ENCODE results near the gene CLSTN2.

The CLSTN2 gene

DNA sequence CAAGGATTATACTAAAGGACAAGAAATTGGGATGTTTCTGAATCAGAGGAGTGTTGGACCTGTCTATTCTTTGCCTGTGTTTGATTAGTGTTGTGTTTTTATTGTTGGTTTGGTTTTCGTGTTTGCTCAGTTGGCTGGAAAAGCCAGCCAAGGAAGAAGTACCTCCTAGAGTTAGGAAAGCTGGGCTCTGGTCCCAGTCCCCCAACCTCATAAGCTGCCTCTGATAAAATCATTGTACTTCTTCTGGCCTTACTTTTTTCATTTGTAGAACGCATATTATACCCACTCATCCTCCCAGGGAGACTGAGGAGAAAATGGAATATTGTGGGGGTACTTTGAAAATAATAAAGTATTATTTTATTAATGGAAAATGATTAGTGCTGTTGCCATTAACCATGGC is 565.5 kb downstream of the CLSTN2 start:
- no peak for DNase-seq (ENCODE audit: low read depth, low spot score)

DNA sequence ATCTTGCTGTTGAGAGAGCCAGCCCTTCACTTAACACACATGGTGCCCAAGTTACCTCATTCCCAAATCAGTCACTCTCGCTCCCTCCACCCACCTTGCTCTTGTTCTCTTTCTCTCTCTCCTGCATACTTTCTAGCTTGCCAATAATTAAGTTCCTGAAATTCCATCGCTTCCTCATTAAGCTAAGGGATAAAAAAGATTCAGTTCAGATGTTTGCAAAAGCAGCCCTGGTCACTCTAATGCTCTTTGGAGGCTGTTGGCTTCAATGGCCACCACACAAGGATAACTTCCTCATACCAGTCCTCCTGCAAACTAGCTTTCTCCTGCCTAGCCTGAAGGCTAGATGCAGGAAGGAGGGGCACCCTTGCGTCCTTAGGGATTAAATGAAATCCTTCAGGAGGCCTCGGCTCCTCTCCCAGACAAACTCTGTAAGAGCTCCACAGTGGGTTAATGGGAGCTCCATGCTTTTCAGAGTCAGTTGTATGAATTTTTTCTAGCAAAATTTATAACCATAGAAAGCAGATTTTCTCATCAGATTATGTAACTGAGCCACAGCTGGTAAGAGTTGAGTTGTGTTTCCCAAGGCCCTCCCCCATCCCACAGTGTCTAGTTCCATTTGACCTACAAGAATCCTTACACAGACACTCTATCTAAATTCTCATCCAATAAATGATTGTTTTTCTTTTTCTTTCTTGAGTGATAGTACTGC is 566.2 kb downstream of the CLSTN2 start:
- DNase-seq (ENCODE audit: low read depth, low spot score): peak; percentile 40

DNA sequence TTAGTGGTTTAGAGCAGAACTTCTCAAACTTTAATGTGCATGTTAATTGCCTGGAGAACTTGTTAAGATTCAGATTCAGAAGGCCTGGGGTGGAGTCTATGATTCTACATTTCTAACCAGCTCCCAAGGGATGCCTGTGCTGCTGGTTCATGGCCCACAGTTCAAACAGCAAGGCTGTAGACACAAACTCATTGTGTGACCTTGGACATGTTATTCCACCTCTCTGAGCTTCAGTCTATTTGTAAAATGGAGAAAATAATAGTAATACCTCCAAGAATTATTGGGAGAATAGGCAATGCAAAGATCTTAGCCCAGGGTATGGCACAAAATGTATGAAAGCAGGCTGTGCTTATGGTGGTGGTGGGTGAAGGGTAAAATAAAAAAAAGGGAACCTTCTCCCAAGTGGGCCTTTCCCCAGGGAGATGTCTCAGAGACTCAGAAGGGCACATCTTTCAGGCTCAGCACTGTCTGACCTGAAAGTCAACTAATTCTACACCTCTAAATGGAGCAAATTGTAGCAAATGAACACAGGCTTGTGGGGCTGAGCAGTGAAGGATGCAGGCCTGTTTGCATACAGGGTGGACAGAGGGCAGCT is 566.9 kb downstream of the CLSTN2 start:
- no peak for DNase-seq (ENCODE audit: low read depth, low spot score)

DNA sequence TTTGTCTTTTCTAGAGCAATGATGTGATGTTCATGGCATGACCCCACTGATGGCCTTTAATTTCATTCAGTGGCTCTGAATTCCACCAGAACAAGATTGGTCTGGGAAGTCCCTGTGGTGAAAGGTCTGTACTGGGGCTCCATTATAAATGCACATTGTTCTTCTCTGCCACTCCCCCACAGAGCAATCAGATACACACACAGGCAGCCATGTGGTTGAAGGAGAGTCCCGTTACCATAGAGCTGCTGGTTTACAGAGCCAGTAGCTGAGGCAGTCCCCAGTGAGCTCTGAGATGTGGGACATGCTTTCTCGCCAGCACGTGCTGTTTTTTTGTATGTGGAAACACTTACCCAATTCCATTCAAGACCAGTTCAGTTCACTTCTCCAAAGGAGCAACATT is 570.2 kb downstream of the CLSTN2 start:
- DNase-seq (ENCODE audit: low read depth, low spot score): peak; percentile 20

DNA sequence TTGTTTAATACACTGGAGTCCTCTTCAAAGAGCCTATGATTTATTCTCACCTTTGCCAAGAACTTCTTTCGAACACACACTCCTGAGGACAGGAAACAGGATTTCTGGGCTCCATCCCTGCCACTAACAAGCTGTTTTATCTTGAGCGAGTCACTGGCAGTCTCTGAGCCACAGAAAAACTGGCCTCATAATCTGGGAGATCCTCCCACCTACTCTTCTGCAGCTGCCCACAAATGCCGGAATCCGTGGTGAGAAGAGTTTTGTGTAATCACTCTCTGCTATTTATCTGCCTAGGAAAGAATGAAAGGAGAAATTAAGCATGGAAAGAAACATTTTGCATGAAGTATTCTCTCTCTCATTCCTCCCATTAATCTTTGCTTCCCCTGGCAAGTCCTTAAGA is 570.9 kb downstream of the CLSTN2 start:
- DNase-seq (ENCODE audit: low read depth, low spot score): no peak

DNA sequence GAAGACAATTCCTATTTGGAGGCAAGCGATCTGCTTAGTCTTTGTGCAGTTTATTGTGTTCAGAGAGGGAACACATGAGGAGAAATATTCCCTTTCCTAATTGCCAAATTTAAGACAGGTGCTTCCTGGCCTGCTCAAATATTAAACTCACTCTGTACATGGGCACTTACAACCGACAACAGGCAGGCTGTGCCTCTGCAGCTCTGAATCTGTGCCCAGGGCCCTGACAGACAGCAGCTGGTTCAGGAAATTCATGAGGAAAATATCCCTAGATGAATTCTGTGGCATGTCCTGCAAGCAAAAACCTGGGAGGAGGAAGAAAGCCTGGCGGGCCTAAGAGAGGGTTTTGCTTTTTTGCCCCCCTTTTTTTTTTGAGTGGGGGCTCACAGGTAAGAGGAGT is 573.6 kb downstream of the CLSTN2 start:
- no peak for DNase-seq (ENCODE audit: low read depth, low spot score)

DNA sequence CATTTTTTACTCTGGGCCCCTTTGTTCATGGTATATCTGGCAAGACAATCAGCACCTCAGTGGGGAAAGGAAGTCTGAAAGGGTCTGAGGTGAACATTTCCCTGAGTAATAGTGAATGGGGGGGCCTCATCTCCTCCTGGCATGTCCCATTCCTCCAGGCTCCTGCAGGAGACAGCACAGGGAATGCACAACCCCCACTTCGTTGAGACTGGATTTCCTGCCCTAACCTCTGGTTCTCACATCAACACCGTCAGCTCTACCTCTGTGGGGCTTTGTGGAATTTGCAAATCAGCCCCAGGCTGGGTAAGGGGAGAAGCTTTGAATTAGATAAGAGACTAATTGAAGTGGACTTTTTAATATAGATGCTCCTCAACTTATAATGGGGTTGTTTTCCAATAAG is 574.5 kb downstream of the CLSTN2 start:
- peak; percentile 82 for DNase-seq (ENCODE audit: low read depth, low spot score)

DNA sequence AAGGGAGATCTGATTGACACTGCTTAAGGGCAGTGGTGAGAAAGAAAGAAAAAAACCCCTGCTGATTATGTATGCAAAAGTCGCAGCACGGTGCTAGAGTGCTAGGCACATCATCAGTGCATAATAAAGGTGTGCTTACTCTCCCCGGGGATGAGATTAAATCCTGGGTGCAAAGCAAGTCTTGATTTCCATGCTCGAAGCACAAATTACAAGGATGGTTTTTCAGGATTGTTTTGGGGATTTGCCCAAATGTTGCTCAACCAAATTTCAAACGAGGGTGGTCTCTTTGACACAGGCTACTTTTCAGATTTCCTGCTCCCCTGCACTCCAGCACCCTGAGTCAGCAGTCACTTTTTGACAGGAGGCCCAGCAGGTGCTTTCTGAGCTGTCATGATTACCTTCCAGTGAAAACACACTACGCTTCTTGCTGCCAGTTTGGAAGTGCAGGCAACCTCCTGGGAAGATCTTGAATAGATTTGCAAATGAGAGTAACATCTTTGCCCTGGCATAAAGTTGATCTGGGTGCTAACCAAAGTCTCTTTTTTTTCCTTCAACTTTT is 575.4 kb downstream of the CLSTN2 start:
- peak; percentile 57 for DNase-seq (ENCODE audit: low read depth, low spot score)

DNA sequence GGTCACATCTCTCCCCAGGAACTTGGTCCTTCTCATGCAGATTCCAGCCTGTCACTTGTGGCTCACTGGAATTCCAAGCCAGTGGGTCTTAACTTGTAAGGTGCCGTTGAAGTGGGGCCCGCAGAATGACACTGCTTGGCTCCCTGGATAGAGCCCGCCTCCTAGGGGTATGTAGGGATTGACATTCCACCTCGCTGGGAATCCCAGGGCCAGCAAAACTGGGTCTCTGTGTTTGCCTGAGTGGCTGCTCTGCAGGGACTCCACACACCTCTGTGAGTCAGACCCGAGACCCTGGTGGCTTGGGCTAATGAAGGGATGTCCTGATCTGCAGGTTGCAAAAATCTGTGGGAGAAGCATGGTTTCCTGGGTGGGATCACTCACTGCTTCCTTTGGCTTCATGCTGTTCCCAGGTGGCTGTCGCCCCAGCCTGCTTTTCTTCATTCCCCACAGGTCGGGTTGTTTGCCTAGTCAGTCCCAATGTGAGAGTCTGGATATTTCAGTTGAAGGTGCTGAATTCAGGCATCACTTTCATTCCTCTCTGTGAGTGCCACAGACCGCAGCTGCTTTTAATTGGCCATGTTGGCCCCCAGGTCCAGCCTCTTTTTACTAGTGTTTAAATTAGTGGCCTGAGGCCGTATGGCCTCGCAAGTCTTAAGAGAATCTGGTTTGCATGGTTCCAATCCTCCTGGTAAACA is 586.9 kb downstream of the CLSTN2 start:
- peak; percentile 79 for DNase-seq (ENCODE audit: low read depth, low spot score)

DNA sequence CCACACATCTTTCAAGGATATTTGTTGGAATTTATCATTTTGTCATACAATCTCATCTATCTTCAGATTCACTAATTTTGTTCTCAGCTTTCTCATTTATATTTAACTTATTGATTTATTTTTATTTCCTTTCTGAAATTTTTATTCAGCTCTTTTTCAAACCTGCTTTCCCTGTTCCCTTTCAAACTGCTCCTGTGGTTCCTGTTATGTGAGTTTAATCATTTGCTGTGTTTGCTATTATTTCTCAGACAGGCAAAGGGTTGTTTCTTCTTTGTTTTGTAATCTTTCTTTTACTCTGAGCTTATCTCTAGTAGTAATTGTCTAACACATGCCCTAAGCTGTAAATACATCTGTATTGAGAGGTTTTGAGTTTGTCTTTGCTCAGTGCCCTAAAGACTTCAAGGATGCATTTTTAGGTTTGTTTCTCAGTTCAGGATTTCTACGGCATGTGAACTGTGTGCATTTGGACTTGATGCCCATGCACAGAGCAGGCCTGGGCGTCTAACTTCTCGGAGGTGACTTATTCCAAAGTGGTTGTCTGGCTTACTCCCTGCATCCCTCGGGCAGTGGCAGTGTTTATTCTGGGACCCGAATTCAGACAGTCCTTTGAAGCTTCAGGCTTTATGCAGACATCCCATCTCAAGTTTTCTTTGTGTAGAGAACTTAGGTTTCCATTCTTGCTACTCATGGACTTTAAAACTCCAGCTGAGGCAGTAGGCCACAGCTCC is 587.8 kb downstream of the CLSTN2 start:
- peak; percentile 28 for DNase-seq (ENCODE audit: low read depth, low spot score)

DNA sequence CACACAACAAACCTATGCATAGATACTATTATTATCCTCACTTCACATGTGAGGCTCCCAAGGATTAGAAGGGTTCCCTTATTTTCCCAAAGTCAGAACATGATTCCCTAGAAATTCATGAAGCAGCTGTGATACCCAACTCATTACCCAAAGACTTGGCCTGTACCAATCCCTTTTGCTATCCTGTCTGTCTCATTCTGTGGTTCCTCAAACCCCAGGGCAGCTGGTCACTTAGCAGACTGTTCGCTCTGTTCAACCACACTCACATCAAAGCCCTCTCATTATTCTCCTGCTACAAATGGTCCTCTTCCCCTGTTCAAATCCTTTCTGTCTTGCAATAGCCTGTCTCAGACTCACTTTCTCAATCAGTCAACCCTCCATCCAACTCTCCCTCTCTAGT is 588.6 kb downstream of the CLSTN2 start:
- no peak for DNase-seq (ENCODE audit: low read depth, low spot score)

DNA sequence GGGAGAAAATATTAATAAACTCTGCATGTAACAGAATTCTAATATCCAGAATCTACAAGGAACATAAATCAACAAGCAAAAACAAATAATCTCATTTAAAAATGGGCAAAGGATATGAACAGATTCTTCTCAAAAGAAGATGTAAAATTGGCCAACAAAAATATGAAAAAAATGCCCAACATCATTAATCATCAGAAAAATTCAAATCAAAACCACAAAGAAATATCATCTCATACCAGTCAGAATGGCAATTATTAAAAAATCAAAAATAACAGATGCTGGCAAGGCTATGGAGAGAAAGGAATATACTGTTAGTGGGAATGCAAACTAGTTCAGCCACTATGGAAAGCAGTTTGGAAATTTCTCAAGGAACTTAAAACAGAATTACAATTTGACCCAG is 592.2 kb downstream of the CLSTN2 start:
- DNase-seq (ENCODE audit: low read depth, low spot score): no peak

DNA sequence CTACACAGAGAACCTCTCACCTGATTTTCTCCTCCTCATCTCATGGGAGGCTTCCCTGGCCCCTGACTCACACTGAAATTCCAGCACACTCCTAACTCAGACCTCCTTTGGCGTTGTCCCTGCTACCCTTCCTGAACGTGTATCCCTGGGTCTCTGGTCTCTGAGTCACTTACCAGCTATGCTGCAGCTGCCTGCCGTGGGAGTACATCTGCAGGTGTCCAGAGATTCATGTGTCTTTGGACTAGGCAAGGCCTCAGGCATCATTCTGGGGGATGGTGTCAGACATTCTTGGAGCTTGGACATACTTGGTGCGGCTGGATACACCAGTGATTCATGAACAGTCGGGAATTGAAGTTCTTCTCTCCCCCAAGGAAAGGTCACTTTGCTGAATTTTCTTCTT is 594.1 kb downstream of the CLSTN2 start:
- peak; percentile 77 for DNase-seq (ENCODE audit: low read depth, low spot score)

DNA sequence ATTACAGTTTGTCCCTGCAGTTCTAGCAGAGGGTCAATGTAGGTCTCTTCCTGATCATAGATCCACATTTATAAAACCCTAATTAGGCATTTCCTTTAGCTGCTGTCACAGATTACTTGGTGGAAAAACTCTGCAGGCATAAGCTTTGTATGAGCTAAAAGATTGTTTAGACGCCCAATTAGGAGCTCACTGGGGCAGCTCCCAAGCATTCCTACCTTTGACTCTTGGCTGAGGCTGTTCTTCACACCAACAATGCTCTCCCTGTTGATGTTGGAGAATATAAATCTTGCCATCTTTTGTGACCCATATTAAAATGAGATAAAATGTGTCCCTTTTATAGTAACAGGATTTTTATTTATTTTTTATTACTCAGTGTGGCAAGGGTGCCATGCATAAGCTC is 594.6 kb downstream of the CLSTN2 start:
- no peak for DNase-seq (ENCODE audit: low read depth, low spot score)

DNA sequence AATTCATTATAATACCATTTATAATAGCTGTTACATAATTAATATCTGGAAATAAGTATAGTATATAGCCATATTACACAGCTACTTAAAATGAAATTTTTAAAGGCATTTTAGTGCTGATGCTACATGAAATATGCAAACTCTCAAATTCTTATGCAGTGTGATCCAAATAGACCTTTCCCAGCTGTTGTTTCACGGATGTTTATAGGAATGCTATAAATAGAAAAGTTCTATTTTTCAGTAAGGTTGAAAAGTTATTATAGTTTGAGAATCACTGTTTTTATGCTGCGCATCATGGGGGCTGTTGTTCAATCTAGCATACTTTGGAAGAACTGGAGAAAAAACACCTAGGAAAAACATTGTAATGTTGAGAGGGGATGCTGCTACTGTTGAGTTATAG is 595.1 kb downstream of the CLSTN2 start:
- no peak for DNase-seq (ENCODE audit: low read depth, low spot score)

DNA sequence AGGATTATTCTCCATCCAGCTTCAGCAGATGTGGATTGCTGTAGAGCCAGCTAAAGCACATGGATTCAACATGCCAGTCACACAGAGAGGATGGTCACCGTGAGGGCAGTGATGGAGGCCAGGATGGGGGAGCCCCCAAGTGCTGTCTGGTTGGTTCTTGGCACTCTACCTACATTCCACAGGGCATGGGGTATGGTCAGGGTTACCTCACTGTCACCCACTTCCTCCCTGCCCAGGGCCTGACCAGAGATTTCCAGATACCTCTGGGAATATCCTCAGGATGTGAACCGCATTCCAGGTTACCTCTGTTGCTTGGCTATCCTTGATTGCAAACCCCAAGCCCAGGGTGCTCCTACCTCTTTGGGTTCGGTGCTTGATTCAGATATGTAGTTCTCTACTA is 595.6 kb downstream of the CLSTN2 start:
- no peak for DNase-seq (ENCODE audit: low read depth, low spot score)

DNA sequence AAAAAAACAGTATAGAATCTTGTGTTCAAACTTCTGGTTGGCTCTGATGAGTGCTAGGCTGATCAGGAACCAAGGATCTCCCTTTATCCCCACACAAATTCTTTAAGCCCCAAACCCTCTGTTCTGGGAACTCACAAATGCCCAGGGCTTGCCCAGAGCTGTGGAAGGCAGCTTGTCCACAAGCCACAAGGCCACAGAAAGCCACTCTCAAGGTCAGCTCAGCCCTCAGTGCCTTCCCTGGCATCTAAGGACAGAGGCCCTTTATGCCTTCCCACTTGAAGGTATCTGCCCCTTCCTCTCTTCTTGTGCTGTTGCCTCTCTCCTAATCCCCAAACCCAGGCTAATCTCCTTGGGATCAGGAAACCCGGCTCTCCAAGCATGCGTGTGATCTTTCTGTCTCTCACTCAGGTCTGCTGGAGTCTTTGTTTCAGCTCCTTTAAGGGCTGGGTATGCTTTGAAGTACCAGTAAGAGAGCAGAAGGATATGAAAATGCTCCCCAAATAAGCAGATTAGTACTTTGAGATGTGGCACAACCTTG is 597.9 kb downstream of the CLSTN2 start:
- no peak for DNase-seq (ENCODE audit: low read depth, low spot score)

DNA sequence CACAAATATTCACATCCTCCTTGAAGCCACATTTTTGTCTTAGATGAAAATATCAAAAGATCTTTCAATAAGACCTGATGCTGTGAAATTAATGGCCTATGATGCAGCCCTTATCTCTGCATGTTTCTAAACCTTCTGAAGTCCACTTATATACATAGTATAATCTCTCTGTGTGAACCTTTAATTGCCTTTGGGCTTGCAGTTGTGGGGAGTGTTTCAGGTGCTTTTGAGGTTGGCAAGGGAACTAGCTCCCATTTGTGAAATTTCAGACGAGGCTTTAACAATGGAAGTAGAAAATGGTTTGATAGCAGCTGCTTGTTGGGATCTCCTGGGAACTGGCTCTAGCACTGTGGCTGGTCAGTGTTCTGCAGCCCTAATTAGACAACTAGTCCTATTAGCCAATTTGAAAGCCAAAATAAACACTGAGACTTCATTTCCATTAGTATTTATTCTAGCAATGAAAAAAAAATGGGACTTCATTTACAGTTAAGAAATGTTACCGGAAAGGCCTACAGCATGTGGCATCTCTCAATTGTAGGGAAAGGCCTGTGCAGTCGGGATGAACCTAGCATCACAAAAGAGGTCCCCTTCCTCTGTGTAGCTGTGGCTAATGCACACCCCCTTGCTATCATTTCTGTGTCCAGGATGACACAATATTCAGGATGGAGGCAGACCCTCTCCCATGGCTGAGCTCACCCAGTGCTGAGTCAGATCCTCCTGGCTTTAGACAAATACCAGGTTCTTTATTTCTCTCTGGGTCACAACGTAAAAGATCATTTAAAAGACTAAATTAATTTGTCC is 602.1 kb downstream of the CLSTN2 start:
- no peak for DNase-seq (ENCODE audit: low read depth, low spot score)

DNA sequence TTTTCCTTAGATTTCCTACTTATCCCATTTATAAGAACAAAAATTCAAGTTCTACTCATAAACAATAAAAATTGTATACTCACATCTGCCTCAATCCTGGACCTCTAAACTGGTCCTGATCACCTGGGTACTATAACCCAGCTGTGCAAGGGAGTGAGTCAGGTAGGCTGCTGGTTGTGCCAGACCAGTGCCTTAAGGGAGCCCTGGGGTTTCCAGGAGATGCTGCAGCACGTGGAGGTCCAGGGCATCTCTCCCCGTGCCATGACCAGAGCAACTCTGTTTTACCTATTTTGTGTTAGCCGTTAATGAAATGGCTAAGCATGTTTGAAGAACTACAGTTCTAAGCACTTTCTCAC is 602.7 kb downstream of the CLSTN2 start:
- DNase-seq (ENCODE audit: low read depth, low spot score): no peak

DNA sequence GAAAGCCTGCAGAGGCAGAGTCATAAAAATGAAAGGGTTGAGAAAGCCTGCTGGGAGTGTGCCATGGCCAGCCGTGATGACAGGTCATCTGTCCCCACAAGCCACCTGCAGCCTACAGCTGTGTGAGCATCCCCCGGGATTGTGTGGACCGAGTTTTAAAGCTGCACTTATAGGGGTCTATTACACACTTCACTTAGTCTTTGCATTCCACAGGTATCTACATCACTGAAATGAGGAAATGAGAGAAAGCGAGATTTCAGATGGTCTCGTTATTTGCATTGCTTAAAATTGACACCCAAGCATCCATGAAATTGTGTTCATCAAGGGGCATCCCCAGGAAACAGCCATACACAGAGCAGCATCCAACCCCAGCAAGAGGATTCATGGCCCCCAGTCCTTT is 605.3 kb downstream of the CLSTN2 start:
- no peak for DNase-seq (ENCODE audit: low read depth, low spot score)

DNA sequence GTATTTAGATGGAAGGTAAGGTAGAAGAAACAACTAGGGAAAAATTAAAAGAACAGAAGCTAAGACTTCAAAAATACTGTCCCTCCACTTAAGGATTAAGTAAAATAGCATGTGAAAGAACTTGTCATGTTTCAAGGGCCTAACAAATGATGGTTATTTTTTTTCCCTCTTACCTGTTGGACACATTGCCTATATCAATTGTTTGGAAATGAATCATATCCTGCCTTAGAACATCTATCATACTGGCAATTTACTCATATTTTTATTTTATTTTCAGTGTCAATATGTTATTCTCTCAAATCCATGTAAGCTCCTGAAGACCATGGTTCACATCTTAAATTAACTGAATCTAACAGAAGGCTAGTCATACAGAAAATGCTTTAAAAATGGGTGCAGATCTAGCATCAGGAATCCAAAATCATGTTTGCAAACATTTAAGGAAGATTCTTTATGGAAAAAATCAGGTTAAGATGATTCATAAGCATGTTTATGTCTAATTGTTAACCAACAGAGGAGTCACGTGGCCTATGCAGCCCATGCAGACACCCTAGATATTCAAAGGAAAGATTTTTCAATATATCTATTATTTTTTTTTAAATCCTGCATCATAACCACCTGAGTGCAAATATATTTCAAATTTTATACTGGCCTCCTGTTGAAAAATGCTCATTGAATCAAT is 607.1 kb downstream of the CLSTN2 start:
- no peak for DNase-seq (ENCODE audit: low read depth, low spot score)

Data from ELF-1 (cell line).